ENCODE results near the gene ZCCHC7.
"Not testable (repeated sequence)": the region's sequence is repeated elsewhere in the genome, so short reads cannot be mapped to it uniquely, and the experiment has no call there.

Gene ZCCHC7

GRCh38 chr9:37120843-37121335 is 515 bp downstream of the ZCCHC7 start:
- peak; percentile 3 for DNase-seq (ENCODE audit: low spot score)

GRCh38 chr9:37121881-37122280 is 1.5 kb downstream of the ZCCHC7 start:
- DNase-seq (ENCODE audit: low spot score), result no peak

GRCh38 chr9:37126214-37126788 is 5.9 kb downstream of the ZCCHC7 start:
- DNase-seq (ENCODE audit: low spot score), result no peak

GRCh38 chr9:37127018-37127417 is 6.6 kb downstream of the ZCCHC7 start:
- DNase-seq (ENCODE audit: low spot score), result no peak

DNA sequence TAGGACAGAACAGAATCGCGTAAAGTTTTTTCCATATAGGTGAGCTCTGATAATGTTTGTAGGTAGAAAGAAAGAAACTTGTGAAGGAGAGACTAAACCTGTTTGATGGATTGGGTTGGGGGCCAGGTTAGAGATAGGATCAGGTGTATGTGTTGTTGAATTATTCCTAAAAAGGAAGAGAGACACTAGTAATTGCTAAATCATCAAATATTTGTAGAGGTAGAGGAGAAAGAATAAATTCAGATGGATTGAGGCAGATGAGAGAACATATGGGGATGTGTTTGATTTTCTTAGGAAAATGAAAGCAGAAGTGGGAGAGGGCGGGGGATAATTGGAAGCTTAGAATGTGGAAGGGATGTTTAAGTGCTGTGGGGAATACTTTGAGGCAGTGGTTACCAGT is 7.7 kb downstream of the ZCCHC7 start:
- no peak for DNase-seq (ENCODE audit: low spot score)

DNA sequence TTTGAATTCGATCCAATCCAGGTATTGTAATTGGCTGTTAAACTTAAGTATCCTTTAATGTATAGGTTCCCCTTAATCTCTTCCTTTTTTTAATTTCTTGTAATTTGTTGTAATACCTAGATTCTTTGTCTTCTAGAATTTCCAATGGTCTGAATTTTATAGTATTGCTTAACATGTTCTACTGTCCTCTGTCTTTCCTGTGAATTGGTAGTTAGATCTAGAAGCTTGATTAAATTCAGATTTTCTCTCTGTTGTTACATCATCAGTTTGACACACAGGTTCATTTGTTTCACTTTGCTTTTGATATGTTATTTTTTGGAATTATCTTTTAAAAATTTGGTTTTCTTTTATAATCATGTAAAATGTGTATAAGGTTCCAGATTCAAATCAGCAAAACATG is 13.8 kb downstream of the ZCCHC7 start:
- no peak for DNase-seq (ENCODE audit: low spot score)

DNA sequence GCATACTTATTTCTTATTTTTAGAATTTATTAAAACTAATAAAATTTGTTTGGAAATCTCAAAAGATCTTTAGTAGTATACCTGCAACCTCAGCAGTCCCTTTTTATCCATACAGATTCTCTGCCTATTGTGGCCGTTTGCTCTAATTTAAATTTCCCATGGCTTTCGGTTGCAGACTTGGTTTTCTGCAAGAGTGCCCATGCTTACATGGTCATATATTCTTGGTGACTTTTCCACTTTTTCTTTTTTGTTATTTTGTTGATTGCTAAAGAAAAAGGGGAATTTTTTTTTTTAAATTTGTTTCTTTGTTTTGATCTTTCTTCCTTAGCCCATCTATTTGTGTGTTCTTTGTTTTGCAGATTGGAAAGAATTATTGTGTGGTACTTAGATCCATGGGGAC is 20.6 kb downstream of the ZCCHC7 start:
- no peak for DNase-seq (ENCODE audit: low spot score)

GRCh38 chr9:37144762-37145161 is 24.4 kb downstream of the ZCCHC7 start:
- no peak for DNase-seq (ENCODE audit: low spot score)

DNA sequence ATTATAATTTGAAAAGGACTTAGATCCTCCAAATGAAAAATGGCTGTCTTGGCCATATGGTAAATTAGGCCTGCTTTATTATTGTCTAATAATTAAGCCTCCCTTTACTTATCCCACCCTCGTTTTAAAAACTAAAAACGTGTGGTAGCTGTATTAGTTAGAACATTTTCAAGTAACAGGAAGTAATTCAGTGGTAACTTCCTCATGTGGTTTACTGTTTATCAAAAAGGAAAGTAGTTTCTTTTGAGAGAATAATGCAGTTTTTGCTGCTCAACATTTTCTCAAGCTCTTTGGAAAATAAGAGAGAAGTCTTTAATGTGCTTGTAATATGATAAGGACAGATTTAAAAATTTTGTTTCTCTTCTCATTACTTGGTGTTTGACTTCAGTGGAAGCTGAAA is 26.0 kb downstream of the ZCCHC7 start:
- no peak for DNase-seq (ENCODE audit: low spot score)

DNA sequence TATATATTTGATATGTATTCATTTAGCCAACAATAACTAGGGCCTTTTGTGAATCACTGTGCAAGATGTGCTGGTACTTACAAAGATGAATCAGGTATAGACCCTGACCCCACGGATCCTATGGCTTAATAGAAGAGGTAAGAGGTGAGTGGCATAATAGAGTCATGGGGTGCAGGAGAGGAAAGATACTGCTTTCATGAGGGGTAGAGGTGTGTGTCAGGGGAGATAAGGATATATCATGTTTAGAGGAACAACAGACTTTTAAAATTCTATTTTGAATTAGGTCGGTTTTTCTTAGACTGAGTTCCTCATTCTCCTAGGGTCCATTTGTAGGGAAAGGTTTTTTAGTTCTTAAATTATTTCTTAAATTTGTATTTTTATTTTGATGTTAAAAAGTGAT is 27.8 kb downstream of the ZCCHC7 start:
- no peak for DNase-seq (ENCODE audit: low spot score)

DNA sequence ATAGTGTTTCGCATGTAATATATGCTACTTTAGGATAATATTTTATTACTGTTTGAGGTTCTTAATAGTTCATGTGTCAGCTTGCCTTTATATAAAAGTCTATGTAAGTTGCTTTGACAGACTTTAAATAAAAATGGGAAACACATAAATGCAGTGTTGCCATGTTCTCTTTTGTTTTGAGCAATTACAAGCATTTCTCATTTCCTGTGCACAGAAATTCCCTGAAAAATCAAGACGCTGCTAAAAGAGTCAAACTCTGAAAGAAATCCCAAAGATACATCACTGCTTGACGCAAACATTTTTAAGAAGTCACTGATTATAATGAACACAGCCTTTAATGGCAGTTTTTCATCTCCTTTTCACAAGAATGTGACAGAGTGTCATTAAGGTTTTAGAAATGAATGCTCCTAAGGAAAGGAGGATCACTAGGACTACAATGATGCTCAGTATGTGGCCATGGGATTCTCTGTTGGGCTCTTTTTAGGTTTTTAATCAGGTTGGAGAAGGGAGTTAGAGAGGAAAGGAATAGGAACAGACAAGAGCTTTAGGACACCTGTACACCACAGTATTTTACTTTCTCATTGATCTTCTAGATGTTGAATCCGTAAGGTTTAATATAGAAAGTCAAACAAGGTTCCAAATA is 29.4 kb downstream of the ZCCHC7 start:
- DNase-seq (ENCODE audit: low spot score), result no peak

DNA sequence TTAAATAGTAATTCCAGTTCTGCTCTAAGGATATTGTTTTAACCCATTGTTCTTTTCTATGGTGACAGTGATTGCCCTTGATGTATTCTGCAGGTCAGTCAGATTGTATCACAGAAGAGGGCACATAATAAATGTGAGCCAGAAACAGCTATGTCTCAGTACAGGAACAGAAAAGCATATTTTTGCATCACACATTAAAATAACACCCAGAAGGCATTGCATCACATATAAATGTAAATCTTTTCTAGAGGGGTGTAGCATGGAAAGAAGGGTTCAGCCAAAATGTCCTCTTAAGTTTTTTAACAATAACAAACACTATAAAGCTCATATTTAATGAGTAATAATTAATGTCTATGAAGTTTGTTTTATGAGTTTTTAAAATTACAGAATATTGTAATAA is 30.0 kb downstream of the ZCCHC7 start:
- no peak for DNase-seq (ENCODE audit: low spot score)

DNA sequence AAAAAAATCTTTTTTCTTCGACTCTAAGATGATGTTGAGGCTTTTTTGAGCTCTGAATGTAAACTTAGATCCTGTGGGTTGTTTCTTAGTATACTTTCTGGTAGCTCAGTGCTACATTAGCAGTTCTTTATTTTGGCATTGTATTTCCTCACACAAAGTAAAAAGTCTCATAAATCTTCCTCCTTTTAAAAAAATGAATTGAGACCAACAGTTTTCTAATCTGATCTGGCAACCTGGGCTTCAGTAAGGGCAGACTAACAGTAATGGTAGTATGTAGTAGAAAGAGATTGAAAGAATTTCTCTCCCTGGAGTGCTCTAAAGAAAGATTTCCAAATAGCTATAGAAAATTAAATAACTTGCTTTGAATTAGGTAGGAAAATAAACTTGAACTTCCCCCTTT is 31.4 kb downstream of the ZCCHC7 start:
- DNase-seq (ENCODE audit: low spot score), result no peak

GRCh38 chr9:37152365-37152764 is 32.0 kb downstream of the ZCCHC7 start:
- DNase-seq (ENCODE audit: low spot score), result no peak

GRCh38 chr9:37155601-37156000 is 35.2 kb downstream of the ZCCHC7 start:
- no peak for DNase-seq (ENCODE audit: low spot score)

GRCh38 chr9:37156205-37156604 is 35.8 kb downstream of the ZCCHC7 start:
- no peak for DNase-seq (ENCODE audit: low spot score)

GRCh38 chr9:37156781-37157356 is 36.5 kb downstream of the ZCCHC7 start:
- peak; percentile 4 for DNase-seq (ENCODE audit: low spot score)

DNA sequence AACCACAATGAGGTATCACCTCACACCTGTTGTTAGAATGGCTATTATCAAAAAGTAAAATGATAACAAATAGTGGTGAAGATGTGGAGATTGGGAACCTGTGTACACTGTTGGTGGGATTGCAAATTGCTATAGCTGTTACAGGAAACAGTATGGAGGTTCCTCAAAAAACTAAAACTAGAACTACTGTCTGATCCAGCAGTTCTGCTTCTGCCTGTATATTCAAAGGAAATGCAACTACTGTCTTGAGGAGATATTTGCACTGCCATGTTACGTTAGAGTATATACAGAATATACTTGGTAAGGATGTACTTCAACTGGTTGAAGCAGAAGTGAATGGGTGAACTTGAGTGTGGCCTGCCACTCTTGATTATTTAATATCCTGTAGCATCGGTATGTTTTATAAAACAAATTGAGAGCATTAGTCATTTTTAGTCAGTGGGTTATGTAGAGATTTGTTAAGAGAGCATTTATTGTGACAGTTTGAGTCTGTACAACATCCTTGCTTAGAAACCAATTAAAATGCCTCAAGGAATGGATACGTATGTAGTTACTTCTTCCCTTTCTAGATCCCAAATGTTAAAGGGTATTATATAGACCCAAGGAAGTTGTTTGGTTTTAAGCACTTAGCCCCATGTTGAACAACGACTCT is 37.5 kb downstream of the ZCCHC7 start:
- DNase-seq (ENCODE audit: low spot score), result no peak

DNA sequence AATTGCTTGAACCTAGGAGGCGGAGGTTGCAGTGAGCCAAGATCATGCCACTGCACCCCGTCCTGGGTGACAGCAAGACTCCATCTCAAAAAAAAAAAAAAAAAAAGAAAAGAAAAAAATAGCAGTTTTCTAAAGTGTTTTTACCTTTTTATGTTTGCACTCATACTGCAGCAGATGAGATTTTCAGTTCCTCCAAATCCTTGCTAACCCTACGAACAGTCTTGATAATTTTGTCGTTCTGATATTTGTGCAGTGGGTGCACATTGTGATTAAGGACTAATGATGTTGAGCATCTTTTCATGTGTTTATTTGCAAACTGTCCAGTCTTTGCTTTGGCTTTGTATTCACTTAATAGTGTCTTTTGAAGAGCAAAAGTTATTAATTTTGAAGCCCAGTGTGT is 42.9 kb downstream of the ZCCHC7 start:
- DNase-seq (ENCODE audit: low spot score), result no peak

DNA sequence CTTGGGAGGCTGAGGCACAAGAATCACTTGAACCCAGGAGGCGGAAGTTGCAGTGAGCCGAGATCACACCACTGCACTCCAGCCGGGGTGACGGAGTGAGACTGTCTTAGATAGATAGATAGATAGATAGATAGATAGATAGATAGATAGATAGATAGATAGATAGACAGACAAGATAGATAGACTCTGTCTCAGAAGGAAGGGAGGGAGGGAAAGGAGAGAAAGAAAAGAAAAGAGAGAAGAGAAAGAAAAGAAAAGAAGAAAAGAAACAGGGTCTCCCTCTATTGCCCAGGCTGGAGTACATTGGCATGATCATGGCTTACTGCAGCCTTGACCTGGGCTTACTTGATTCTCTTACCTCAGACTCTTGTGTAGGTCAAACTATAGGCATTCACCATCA is 44.0 kb downstream of the ZCCHC7 start:
- not testable (repeated sequence) for DNase-seq (ENCODE audit: low spot score)

DNA sequence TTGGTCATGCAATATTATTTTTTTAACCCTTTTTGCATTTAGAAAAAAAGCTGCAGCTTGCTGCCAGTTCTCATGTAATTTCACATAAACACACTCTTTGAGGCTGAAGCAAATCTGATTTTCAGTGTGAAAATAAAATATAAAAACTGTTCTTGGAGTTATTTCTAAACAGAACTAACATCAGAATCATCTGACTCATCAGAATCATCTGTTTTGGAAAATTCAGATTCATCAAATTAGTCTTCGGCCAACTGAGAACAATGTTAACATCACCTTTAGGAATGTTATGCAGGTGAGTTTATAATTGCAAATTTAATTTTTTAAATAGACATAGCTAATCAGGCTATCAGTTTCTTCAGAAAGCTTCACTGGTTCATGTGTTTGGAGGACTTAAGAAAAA is 45.3 kb downstream of the ZCCHC7 start:
- no peak for DNase-seq (ENCODE audit: low spot score)

DNA sequence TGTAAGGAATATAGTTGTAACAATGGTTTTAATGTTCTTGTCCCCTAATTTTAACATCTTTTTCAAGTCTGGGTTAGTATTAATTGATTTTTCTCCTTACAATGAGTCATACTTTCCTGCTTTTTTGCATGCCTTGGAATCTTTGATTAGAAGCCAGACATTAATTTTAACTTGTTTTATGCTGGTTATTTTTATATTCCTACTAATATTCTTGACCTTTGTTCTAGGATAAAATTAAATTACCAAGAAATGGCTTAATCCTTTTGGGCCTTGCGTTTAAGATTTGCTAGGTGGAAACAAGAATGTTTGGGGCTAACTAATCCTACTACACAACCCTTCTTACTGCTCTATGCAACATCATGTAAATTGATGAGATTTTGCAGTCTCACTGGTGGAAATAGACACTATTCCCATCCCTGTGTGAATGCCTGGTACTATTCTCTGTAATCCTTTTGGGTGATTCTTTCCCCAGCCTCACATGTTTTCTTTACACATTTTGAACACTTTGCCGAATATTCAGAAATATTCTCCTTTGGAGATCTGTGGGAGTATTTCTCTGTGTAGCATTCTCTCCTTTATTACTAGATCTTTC is 47.2 kb downstream of the ZCCHC7 start:
- DNase-seq (ENCODE audit: low spot score), result no peak

DNA sequence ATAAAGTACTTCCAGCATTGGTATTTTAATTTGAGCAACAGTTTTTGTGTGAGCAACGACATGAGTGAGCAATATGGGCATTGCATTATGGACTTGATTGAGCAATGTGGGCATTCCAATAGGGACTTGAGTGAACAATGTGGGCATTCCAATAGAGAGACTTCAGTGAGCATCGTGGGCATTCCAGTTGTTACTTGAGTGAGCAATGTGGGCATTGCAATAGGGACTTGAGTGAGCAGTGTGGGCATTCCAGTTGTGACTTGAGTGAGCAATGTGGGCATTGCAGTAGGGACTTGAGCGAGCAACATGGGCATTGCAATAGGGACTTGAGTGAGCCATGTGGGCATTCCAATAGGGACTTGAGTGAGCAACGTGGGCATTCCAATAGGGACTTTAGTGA is 52.2 kb downstream of the ZCCHC7 start:
- DNase-seq (ENCODE audit: low spot score), result no peak
